ENCODE data around the gene FN1. TPM values are rescaled to one million over a fixed set of nuclear protein-coding genes. Genes with fewer than 3 reads are reported as not detected.

Gene FN1
- total RNA-seq, 1 donor from 2014 or later = 717 TPM

- no peak for DNase-seq
Observed at GRCh38 chr2:215382480-215382879, 53.4 kb downstream of the FN1 start.

GRCh38 chr2:215382011-215382410, 53.9 kb downstream of the FN1 start:
- no peak for DNase-seq

GRCh38 chr2:215380699-215381098, 55.2 kb downstream of the FN1 start:
- no peak for DNase-seq

GRCh38 chr2:215379948-215380347, 55.9 kb downstream of the FN1 start:
- no peak for DNase-seq

- no peak for DNase-seq
Observed at GRCh38 chr2:215379039-215379438, 56.8 kb downstream of the FN1 start.

GRCh38 chr2:215378045-215378444, 57.8 kb downstream of the FN1 start:
- no peak for DNase-seq

GRCh38 chr2:215377283-215377682, 58.6 kb downstream of the FN1 start:
- DNase-seq = no peak

- no peak for DNase-seq
Observed at GRCh38 chr2:215376103-215376780, 59.6 kb downstream of the FN1 start.

GRCh38 chr2:215375467-215375830, 60.4 kb downstream of the FN1 start:
- no peak for DNase-seq

- no peak for DNase-seq
Observed at GRCh38 chr2:215374642-215375466, 61.0 kb downstream of the FN1 start.

GRCh38 chr2:215374002-215374401, 61.9 kb downstream of the FN1 start:
- DNase-seq = no peak

GRCh38 chr2:215372968-215373649, 62.8 kb downstream of the FN1 start:
- no peak for DNase-seq

- no peak for DNase-seq
Observed at GRCh38 chr2:215371915-215372897, 63.7 kb downstream of the FN1 start.

- no peak for DNase-seq
Observed at GRCh38 chr2:215370112-215370965, 65.5 kb downstream of the FN1 start.

GRCh38 chr2:215369181-215369760, 66.6 kb downstream of the FN1 start:
- DNase-seq = no peak

GRCh38 chr2:215368493-215368809, 67.4 kb downstream of the FN1 start:
- DNase-seq = no peak

GRCh38 chr2:215367662-215368492, 68.0 kb downstream of the FN1 start:
- DNase-seq = no peak

GRCh38 chr2:215366440-215367032, 69.3 kb downstream of the FN1 start:
- DNase-seq = no peak

GRCh38 chr2:215365184-215365658, 70.6 kb downstream of the FN1 start:
- DNase-seq = no peak
